Activated T-cell treated with anti-CD3 and anti-CD28 coated beads for 4 hours (primary cell): Measurements from ENCODE around the gene AACS.
"Not testable (repeated sequence)": the region's sequence is repeated elsewhere in the genome, so short reads cannot be mapped to it uniquely, and the experiment has no call there.

Experiments used
- DNase-seq: peaks from one replicate; pipeline ENCODE4 v3.0.0-alpha.2; 2020

The AACS gene

GRCh38 chr12:125061229-125061628 lies 4.0 kb upstream of the AACS start:
- DNase-seq: no peak

DNA sequence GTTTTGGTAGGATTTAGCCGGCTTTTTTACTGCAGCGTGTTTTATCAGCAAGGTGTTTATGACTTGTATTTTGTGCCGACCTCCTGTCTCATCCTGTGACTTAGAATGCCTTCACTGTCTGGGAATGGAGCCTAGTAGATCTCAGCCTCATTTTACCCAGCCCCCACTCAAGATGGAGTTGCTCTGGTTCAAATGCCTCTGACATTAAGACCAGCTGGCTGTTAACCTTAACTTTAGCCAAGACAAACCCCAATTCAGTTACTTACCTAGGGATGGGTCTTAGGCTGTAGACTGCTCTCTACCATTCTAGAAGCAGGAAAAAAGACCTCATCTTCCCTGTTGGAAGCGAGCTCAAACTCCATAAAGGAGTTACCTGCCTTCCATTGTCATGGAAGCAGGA lies 1.7 kb upstream of the AACS start:
- not testable (repeated sequence) for DNase-seq

DNA sequence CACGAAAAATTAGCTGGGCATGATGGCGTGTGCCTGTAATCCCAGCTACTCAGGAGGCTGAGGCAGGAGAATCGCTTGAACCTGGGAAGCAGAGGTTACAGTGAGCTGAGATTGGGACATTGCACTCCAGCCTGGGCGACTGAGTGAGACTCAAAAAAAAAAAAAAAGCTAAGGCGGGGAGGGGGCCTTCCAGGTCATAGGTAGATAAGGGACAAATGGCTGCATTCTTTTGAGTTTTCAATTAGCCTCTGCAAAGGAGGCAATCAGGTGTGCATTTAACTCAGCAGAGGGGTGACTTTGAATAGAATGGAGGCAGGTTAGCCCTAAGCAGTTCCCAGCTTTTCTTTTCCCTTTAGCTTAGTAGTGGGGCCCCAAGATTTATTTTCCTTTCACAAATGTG lies 743 bp upstream of the AACS start:
- DNase-seq: no peak

GRCh38 chr12:125065919-125066570 lies 810 bp downstream of the AACS start:
- DNase-seq: no peak

GRCh38 chr12:125068391-125068790 lies 3.2 kb downstream of the AACS start:
- DNase-seq: no peak

DNA sequence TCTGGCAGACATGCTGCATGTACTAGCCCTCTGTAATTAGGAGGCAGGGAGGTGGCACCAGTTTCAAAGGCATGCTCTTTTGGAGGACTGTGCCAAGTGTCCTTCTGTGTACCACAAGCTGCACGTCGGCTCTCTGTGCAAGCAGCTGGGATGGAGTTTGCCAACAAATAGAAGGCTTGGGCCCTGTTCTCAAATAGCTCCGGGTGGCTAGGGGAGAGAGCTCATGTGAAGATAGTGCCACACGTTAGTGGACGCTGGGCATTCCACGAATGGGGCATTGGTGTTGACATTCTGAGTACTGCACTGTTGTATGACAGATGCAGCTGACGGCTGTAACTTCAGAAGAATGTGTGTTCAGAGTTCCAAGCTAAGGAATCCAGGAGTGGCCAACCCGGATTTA lies 4.4 kb downstream of the AACS start:
- DNase-seq: no peak

DNA sequence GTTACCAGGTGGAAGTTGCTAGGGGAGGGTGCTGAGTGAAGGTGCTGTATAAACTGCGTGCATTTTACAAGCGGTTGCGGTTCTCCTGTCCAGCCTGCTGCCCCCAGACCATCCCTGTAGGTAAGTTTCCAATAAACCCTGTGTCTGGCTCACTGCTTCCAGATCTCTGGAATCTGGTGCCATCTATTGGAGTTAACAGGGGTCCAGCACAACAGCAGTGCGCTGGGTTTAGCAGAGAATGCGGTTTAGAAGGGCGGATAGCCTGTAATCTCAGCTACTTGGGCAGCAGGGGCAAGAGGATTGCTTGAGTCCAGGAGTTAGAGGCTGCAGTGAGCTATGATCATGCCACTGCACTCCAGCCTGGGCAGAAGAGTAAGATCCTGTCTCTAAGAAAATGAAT lies 4.9 kb downstream of the AACS start:
- no peak for DNase-seq

GRCh38 chr12:125070661-125071390 lies 5.6 kb downstream of the AACS start:
- no peak for DNase-seq

DNA sequence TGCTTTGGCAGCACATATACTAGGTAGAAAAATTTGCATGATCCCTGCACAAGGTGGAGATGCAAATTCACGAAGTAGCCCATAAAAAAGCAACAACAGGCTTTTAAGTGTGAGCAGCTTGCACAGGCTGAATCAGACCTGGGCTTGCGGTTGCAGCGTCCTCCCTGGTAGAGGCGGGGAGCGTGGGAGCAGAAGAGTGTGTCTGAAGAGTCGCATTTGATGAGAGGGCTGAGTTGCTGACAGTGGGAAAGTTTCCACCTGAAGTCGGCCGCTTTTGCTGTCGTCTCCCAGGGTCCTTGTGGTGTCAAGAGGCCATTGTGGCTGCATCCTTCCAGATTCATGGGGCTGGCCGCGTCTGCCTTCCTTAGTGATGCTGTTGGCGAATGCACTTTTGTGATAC lies 6.2 kb downstream of the AACS start:
- no peak for DNase-seq

- no peak for DNase-seq
Measured at GRCh38 chr12:125072496-125072895, 7.3 kb downstream of the AACS start.

GRCh38 chr12:125074294-125074693 lies 9.1 kb downstream of the AACS start:
- not testable (repeated sequence) for DNase-seq

GRCh38 chr12:125076103-125076502 lies 10.9 kb downstream of the AACS start:
- DNase-seq: no peak

- no peak for DNase-seq
Measured at GRCh38 chr12:125079084-125079483, 13.8 kb downstream of the AACS start.

GRCh38 chr12:125079648-125080645 lies 14.7 kb downstream of the AACS start:
- no peak for DNase-seq

GRCh38 chr12:125081427-125081826 lies 16.2 kb downstream of the AACS start:
- no peak for DNase-seq

- DNase-seq: no peak
Measured at GRCh38 chr12:125083072-125083471, 17.8 kb downstream of the AACS start.

DNA sequence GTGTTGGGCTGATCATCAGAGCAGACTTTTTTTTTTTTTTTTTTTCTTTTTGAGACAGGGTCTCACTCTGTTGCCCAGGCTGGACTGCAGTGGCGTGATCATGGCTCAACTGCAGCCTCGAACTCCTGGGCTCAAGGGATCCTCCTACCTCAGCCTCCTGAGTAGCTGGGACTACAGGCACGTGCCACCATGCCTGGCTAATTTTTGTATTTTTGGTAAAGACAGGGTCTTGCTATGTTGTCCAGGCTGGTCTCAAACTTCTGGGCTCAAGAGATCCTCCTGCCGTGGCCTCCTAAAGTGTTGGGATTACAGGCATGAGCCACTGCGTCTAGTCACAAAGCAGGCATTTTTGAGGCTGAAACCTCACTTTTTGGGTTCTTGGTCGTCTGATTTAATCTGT lies 23.0 kb downstream of the AACS start:
- not testable (repeated sequence) for DNase-seq

DNA sequence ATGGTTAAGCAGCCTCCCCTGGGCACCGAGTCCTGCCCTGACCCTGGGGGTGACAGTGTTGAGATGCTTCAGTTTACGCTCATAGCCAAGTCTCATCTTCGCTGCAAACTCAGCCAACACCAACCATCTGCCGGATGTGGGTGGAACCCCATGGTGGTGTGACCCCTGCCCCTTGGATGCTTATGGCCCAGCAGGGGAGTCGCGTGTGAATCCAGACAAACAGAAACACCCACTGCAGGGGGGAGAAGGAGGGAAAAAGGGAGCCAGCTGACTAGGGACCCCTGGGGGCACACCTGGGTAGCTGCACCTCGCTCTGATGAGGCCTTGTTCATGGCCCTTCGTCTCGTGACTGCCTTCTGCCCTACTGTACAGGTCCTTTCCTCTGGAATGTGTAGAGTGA lies 23.8 kb downstream of the AACS start:
- no peak for DNase-seq

DNA sequence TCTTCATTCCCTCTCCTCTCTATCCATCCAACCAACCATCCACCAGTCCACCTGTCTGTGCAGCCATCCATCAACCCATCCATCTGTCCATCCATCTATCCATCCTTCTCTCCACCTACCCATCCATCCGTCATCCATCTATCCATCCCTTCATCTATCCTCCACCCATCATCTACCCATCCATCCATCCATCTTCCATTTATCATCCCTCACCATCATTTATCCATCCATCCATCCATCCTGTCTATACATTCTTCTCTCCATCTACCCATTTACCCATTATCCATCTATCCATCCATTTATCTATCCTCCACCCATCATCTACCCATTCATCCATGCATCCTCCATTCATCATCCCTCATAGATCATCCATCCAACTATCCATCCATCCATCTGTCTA lies 24.4 kb downstream of the AACS start:
- DNase-seq: no peak

GRCh38 chr12:125090437-125090836 lies 25.2 kb downstream of the AACS start:
- no peak for DNase-seq

GRCh38 chr12:125091401-125091800 lies 26.2 kb downstream of the AACS start:
- DNase-seq: no peak

GRCh38 chr12:125092108-125092871 lies 27.1 kb downstream of the AACS start:
- no peak for DNase-seq
